Psoas muscle (tissue), 8 donors: ENCODE measurements around the gene SNAI1. TPM values are rescaled to one million over a fixed set of nuclear protein-coding genes. Genes with fewer than 3 reads are reported as not detected.

ENCODE experiments used
- ATAC-seq, 4 donors: fragments of 200-7000 bp; cut with Tn5 transposase; one replicate each; pipeline ENCODE4 v1.9.1; 2020; ENCODE audit warnings: moderate library complexity in 3 of 4, mild to moderate bottlenecking in 2 of 4
- DNase-seq, 2 donors: peaks; one replicate each; pipeline ENCODE4 v3.0.0-alpha.2; 2020
- H3K27ac ChIP-seq: fragments of 200-600 bp; one replicate; pipeline ENCODE4 v1.8.0; 2022
- H3K27me3 ChIP-seq, 3 donors: fragments of 200-600 bp in 1 of 3; one replicate each; pipeline versions ENCODE4 v1.6.1 to v1.8.0; 2013 to 2022; ENCODE audit warnings: low read length in 2 of 3, mild to moderate bottlenecking in 2 of 3, moderate library complexity in 1 of 3; ENCODE audit not compliant: insufficient read depth in 3 of 3
- H3K36me3 ChIP-seq, 2 donors: fragments of 200-600 bp in 1 of 2; one replicate each; pipeline versions ENCODE4 v1.6.1 to v1.8.0; 2013 to 2022; ENCODE audit warnings: low read depth in 1 of 2, mild to moderate bottlenecking in 1 of 2, moderate library complexity in 1 of 2; ENCODE audit not compliant: insufficient read depth in 1 of 2
- H3K4me1 ChIP-seq: fragments of 200-600 bp; one replicate; pipeline ENCODE4 v1.8.0; 2022
- H3K4me3 ChIP-seq: fragments of 200-600 bp; one replicate; pipeline ENCODE4 v1.8.0; 2022; ENCODE audit warnings: mild to moderate bottlenecking
- H3K9me3 ChIP-seq: fragments of 200-600 bp; one replicate; pipeline ENCODE4 v1.8.0; 2022
- CTCF ChIP-seq: fragments of 200-600 bp; IDR thresholded peaks from one replicate; pipeline ENCODE4 v1.8.0; 2022; ENCODE audit warnings: antibody characterized with exemption
- WGBS, 3 donors: extraction: QIAGEN DNeasy Blood & Tissue Kit; methylation state at CpG; one replicate each; pipeline versions ENCODE4 v1.1.6 to v1.1.7; 2013; 5-methylcytosine and 5-hydroxymethylcytosine counted together
- intact Hi-C, 2 donors: fragments of 100-400 bp; cut with DNase I; formaldehyde crosslinking; loops; one replicate each; pipeline versions ENCODE4 v1.11.0 to v1.14.2; 2022
- polyA plus RNA-seq, 3 donors: library from polyadenylated mRNA; stranded (reverse); fragments of 200-250 nt; gene quantifications; one replicate each; pipeline ENCODE4 v1.2.3, GENCODE V29; 2013
- total RNA-seq, 4 donors: library from RNA; stranded (reverse); fragmentation: NEBNext Ultra II Directional in 2 of 4; extraction: Animal tissue kit (Norgen Biotek cat#: 25700) in 2 of 4; gene quantifications; one replicate each; pipeline versions ENCODE4 v1.2.1 to v1.2.4, GENCODE V29; 2021 to 2023
- donor health status: healthy with polysubstance abuse.
- donor health status: DM: no; HTN: no; CAD: no; lungs with moderate emphysema.
- donor health status: Bipolar disorder and iron deficiency.
- donor health status: healthy.
- donor health status: DM: yes; HTN: yes; CAD: no.
- donor health status: DM: no; HTN: no; CAD: no.
- donor health status: DM: no; HTN: no; CAD: no.
- donor health status: DM: yes; HTN: yes; CAD: no.

SNAI1 gene
- total and polyA plus RNA-seq, 7 donors, result 0.49 to 4.6 (median 1.1) TPM

DNA sequence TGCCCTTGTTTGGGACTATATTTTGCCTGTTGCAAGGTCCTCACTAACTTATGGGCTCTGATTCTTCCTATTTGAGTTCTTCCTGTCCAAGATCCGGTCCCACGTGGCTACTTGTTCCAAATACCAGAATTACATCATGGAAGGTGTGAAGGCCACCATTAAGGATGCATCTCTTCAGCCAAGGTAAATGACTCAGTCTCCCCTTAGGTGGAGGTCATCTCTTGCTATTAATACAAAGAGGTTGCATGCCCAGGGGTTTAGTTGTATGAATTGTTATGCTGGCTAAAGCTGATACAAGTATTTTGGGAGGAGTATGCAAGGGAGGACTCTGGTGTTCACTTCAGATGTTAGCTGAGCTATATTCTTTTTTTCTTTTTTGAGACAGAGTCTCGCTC, 37.5 kb upstream of the SNAI1 start:
- H3K27ac ChIP-seq, result no peak overlapping the region
- peaks cover 33% of the 10 kb centered on the region for H3K4me1 ChIP-seq
- no peaks in the 10 kb centered on the region for H3K27me3 ChIP-seq
- ATAC-seq (peak in 2 of 4 donors; percentile 53 to 82), DNase-seq (no peak)
- H3K4me3 ChIP-seq, result no peak overlapping the region
- peaks cover 11 to 95% of the 10 kb centered on the region in 2 donors for H3K36me3 ChIP-seq
- intact Hi-C loops, result no loop called here
- no peak for TF ChIP-seq CTCF
- 55 to 69% (median 62%) methylated on average over 3 of the region's 3 CpGs for WGBS, 3 donors
- no peaks in the 10 kb centered on the region for H3K9me3 ChIP-seq

DNA sequence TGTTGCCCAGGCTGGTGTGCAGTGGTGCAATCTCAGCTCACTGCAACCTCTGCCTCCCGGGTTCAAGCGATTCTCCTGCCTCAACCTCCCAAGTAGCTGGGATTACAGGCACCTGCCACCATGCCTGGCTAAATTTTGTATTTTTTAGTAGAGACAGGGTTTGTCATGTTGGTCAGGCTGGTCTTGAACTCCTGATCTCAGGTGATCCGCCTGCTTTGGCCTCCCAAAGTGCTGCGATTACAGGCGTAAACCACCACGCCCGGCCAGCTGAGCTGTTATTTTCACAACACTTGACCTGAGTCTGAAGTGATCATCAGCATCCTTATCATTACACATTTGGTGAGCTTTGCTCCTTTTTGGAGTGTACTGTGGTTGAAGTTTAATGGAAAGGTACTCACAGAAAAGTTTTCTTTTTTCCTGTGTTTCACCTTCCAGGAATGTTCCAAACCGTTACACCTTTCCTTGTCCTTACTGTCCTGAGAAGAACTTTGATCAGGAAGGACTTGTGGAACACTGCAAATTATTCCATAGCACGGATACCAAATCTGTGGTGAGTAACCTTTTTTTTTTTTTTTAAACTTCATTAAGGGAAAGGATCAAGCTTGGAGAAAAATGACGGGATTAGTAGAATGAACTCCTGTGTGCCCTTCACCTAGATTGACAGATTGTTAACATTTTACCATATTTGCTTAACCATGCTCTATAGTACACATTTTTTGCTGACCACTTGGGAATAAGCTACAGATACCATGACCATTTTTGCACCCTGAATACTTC, 36.9 kb upstream of the SNAI1 start:
- H3K4me3 ChIP-seq, result no peak overlapping the region
- no peak for DNase-seq
- H3K4me1 ChIP-seq, result peaks cover 27% of the 10 kb centered on the region
- H3K36me3 ChIP-seq, result peaks cover 11 to 96% of the 10 kb centered on the region in 2 donors
- H3K27ac ChIP-seq, result no peak overlapping the region
- TF ChIP-seq CTCF, result no peak
- no peak for ATAC-seq
- no peaks in the 10 kb centered on the region for H3K27me3 ChIP-seq
- WGBS, 3 donors, result 94 to 95% (median 94%) methylated on average over 10 of the region's 10 CpGs
- H3K9me3 ChIP-seq, result no peaks in the 10 kb centered on the region
- intact Hi-C loops, result no loop called here

GRCh38 chr20:49948178-49948577, 34.6 kb upstream of the SNAI1 start:
- no peak overlapping the region for H3K4me3 ChIP-seq
- H3K4me1 ChIP-seq, result peaks cover 11% of the 10 kb centered on the region
- WGBS, 3 donors, result 82 to 88% (median 85%) methylated on average over 3 of the region's 3 CpGs
- H3K27me3 ChIP-seq, result no peaks in the 10 kb centered on the region
- ATAC-seq (no peak), DNase-seq (no peak)
- intact Hi-C loops, result no loop called here
- TF ChIP-seq CTCF, result no peak
- H3K36me3 ChIP-seq, result peaks cover 12 to 96% of the 10 kb centered on the region in 2 donors
- no peak overlapping the region for H3K27ac ChIP-seq
- H3K9me3 ChIP-seq, result no peaks in the 10 kb centered on the region

GRCh38 chr20:49948809-49949507, 33.8 kb upstream of the SNAI1 start:
- Histone ChIP-seq H3K9me3 (no peaks in the 10 kb centered on the region), H3K36me3 (peaks cover 14 to 98% of the 10 kb centered on the region in 2 donors), H3K4me3 (no peak overlapping the region), H3K4me1 (peaks cover 11% of the 10 kb centered on the region), H3K27ac (no peak overlapping the region), H3K27me3 (no peaks in the 10 kb centered on the region)
- 92 to 95% (median 93%) methylated on average over 11 of the region's 11 CpGs for WGBS, 3 donors
- no peak for ATAC-seq
- DNase-seq, result no peak
- intact Hi-C loops, result no loop called here
- no peak for TF ChIP-seq CTCF
